HG03460 (cell line): ENCODE results near the gene GUCD1.
"Not testable (repeated sequence)": the region's sequence is repeated elsewhere in the genome, so short reads cannot be mapped to it uniquely, and the experiment has no call there.

Source experiments
- ATAC-seq: cut with Tn5 transposase; IDR thresholded peaks from one replicate; pipeline ENCODE4 v1.9.1; 2021; ENCODE audit not compliant: unreplicated experiment

GUCD1 gene

GRCh38 chr22:24530968-24531367 lies 24.0 kb downstream of the GUCD1 start:
- ATAC-seq = not testable (repeated sequence)

- no peak for ATAC-seq
Observed at GRCh38 chr22:24529898-24530297, 25.0 kb downstream of the GUCD1 start.

GRCh38 chr22:24526191-24526590 lies 28.7 kb downstream of the GUCD1 start:
- ATAC-seq = no peak

DNA sequence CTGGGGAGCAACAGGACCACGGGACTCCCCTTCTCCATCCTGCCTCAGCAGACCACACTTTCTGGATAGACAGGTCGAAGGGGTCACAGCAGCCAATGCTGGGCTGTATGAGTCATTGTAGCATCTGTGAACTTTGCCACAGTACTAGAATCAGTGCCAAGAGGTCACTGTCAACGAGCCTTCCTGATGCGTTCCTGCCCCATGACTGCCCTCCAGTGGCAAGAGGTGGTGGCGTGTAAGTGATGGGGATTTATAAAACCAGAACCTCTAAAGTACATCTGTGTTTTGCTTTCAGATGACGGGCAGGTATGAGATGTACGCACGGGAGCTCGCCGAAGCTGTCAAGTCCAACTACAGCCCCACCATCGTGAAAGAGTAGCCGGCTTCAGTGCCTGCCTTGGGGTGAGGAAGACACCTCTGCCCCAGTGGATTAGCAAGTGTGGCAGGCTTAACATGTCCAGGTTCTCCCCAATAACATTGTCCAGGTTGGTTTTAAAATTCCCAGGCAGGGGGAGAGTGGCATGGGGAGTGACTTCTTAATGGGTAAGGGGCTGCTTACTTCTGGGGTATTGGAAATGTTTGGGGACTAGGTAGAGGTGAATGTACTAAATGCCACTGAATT lies 29.4 kb downstream of the GUCD1 start:
- ATAC-seq = peak; percentile 65

DNA sequence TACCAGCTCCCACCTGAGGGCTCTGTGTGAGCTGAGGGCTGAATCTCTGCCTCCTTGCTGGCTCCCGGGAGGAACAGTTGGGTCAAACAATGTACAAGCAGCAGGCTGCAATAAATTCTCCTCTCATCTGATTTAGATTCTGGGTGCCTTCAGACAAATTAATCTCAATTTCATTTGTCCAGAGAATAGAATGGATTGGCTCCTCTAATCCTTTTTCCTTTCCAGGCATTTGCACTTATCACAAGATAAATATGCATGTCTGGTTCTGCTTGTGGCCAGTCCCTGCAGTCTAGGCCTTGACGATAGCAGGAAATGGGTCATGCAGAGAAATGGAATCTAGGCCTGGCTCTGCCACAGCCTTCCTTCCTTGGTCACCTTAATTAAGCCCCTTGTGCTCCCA lies 31.1 kb downstream of the GUCD1 start:
- no peak for ATAC-seq

DNA sequence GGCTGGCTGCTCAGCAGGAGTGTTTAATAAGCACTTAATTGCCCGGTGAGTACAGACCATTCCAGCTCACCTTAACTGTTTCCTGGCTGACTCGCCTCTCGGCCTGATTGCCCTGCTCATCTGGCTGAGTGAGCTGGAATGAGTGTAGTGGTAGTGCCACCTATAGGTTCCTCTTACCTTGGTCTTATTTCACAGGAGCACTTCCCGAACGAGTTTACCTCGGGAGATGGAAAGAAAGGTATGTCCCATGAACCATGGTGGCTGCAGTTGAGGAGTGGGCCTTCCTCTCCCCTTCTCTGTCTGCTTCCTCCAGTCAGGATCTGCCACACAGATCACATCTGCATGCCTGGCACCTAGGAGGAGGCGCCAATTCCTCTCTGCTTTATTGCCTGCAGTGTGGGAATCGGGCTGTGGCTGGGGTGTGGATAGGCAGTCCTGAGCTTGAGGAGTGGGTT lies 33.1 kb downstream of the GUCD1 start:
- ATAC-seq = no peak

DNA sequence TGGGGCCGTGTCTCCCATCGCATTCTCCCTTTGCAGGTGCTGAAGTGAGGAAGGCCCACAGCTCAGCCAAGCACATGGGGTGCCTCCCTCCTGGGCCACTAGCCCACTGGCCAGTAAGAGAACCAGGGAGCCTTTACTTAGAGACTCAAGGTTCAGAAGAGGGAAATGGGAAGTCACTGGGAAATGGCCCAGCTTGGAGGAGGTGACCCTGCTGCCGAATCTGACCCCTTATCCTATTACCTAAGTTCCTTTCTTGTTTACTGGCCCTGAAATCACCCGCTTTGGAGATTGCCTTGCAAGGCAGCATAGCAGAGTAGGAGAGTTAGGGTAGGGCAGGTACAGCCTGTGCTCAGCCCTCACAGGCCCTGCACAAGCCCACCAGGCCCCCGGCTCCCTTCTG lies 35.4 kb downstream of the GUCD1 start:
- ATAC-seq = no peak

GRCh38 chr22:24518771-24519485 lies 36.0 kb downstream of the GUCD1 start:
- no peak for ATAC-seq

DNA sequence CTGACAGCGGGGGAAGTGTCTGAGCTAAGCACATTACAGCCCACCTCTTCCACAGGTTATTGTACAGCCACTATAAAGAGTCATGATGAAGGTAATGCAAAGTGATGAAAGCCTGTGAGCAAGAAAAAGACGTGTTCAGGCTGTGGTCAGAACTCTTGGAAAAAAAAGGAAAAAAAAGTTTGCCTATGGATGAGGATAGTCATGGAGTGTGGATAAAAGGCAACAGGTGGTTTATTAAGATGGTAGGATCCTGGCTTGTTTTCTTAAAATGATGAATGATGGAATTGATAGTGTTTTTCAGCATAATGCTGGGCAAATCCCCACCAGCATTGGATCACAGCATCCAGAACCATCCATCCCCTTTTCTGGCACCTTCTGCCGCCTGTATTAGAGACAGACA lies 36.7 kb downstream of the GUCD1 start:
- no peak for ATAC-seq

- ATAC-seq = no peak
Observed at GRCh38 chr22:24517446-24517845, 37.5 kb downstream of the GUCD1 start.

DNA sequence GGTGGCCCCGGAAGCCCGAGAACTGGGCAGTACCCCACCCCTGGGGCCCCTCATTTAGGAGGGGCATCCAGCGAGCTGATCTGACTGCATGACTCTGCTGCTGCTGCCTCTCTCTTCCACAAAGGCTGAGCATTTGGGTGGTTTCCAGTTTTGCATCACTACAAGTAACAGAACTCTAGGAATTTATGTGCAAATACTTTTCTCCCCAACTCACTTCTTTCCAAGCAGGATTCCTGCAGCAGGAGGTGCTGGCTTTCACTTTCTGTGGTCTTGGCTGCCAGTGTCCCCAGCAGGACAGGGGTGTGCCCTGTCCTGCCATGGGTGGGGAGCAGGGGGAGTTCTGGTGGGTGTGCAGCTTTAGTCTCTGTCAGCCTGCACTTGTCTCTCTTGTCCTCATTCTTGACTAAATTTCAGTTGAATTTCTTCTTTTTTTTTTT lies 38.6 kb downstream of the GUCD1 start:
- ATAC-seq = no peak

GRCh38 chr22:24515027-24515338 lies 40.0 kb downstream of the GUCD1 start:
- no peak for ATAC-seq

GRCh38 chr22:24514241-24515026 lies 40.5 kb downstream of the GUCD1 start:
- no peak for ATAC-seq

DNA sequence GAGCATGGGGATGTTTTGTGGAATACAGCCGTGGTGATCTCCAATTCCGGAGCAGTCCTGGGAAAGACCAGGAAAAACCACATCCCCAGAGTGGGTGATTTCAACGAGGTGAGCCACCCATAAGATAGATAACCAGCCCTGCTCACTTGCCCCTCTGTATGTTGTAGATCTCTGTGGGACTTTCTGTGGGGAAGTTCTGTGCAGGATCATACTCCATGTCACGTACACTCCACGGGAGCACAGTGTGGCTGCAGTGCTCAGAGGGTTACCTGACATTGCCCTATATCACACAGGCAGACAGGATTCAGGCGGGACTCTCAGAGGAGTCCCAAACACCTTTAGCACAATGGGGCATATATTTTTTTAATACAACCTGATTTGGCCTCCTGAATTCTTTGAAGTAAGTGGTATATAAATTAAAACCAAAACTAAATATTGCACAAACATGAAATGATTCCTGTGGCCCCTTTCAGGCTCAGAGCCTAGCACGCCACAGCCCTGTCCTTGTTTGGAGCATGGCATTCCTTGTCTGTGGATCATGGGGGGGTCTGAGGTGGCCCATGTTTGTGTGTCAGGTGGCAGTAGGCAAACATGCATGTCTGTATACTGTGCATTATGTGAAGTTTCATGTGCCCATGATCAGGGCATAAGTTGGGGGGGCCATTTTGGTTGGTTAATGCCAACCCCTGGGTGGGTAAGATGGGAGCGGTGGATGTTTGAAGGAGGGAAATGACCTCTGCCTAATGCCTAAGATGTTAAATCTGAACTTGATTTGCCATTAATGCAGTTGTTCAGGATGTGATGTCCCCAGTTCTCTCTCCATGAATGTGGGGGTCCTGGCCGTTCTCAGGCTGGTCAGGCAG lies 41.3 kb downstream of the GUCD1 start:
- no peak for ATAC-seq

DNA sequence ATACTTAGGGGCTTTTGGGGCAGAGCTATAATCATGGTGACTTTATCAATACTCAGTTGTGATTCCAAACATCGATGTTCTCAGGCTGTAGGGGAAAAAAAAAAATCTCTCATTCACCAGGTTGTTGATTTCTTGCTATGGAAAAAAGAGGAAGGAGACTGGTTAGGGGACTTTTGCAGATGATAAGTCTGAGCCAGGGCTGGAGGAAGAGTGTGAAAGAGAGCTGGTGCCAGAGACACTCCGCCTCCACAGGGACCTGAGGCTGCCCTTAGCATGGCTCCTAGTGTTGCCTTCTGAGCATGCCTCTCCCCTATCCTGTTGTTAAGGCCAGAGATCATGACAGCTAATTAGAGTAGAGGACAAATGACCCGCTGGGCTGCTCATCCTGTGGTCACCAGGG lies 42.9 kb downstream of the GUCD1 start:
- no peak for ATAC-seq

- ATAC-seq = no peak
Observed at GRCh38 chr22:24510637-24511625, 44.0 kb downstream of the GUCD1 start.

DNA sequence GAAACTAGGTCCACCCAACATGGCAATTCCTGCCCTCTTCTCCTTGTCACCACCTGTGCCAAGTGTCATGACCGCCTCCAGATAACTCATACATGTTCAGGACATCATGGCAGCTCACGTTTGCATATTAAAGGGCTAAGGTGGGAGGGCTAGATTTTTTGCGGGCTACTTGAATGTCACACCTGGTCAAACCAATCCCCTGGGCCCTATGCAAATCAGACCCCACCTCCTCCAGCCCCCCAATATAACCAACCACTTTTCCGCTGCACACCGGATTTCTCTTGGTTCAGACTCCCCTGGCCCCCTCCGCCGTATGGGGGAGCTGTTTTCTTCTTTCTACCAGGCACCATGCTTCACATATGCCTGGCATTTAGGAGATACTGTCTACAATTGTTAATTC lies 47.2 kb downstream of the GUCD1 start:
- no peak for ATAC-seq

DNA sequence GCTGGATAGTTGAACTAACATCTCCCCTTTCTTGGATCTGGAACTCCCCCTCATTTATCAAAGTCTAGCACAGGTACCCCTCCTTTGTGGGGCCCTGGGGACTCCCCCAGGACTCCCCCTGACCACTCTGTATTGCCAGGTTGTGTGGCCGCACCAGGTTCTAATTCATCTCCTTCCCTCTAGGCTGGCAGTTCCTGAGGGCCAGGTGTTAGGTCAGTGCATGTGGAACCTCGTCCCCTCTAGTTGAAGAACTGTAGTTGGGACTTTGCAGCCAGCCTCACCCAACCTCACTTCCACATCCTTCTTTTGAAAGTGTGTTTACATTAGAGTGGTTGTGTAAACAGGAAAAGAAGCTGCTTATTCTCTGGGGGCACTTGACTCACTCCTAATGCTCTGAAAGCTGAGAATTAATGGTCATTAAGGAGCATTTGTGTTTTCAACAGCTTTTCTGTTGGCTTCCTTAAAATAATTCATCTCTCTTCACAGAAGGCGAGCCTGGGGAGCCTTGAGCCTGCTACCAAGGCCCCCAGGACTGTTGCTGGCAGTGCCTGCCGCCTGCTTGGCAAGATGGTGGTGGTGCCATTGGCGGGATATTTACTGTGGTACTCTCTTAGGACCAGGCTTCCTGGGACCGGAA lies 48.0 kb downstream of the GUCD1 start:
- ATAC-seq = no peak

DNA sequence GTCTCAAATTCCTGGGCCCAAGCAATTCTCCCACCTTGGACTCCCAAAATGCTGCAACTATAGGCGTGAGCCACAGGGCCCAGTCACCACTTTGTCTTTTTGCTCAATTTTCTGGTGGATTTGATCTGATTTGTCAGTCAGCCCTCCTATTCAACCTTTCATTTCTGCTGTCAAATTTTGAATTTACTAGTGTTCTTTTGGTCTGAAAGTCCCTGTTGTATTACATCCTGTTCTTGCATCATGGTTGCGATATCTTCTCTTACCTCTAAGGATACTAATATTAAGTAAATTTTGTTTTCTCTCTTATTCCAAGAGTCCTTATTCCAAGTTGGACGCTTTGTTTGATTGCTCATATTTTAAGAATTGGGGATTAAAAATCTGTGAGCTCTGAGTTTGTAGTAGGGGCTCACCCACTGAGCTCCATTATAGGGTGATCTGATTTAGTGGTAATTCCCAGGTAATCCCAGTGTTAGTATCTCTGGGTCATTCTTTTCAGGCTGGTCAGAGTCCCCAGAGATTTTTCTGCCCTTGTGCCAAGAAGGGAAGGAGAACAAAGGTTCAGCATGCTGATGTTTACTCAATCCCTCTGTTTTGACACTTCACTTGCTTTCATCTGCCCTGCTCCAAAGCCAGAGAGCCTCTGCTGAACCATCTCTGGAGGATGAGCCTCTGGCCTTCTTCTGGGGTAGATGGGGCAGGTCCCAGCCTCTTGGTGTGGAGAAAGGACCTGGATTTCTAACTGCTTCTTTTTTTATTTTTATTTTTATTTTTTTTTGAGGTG lies 49.8 kb downstream of the GUCD1 start:
- no peak for ATAC-seq
